ENCODE results near the gene MRPL4. TPM values are rescaled to one million over a fixed set of nuclear protein-coding genes. Genes with fewer than 3 reads are reported as not detected.
A peak's percentile ranks its signal among the peaks of the same experiment; 100 is the strongest.

MRPL4 gene
- total and polyA plus RNA-seq, 8 donors: 27.5 to 53.1 (median 37.1) TPM

GRCh38 chr19:10206226-10206885 lies 45.7 kb upstream of the MRPL4 start:
- peaks cover 0 to 5% of the 10 kb centered on the region in 2 donors for H3K9me3 ChIP-seq
- H3K4me3 ChIP-seq: no peak overlapping the region
- no peak for TF ChIP-seq CTCF (IDR thresholded peaks at IDR 0.05)
- no peaks in the 10 kb centered on the region for H3K27me3 ChIP-seq
- peak; percentile 97 for ATAC-seq
- intact Hi-C loops (cut with DNase I): no loop called here
- no peaks in the 10 kb centered on the region for H3K36me3 ChIP-seq
- peaks cover 0 to 3% of the 10 kb centered on the region in 2 donors for H3K4me1 ChIP-seq
- H3K27ac ChIP-seq: peak overlapping the region in 1 of 2 donors; percentile 62
- peak in 3 of 4 donors; percentile 73 to 80 (median 80) for DNase-seq

GRCh38 chr19:10207026-10207425 lies 45.0 kb upstream of the MRPL4 start:
- intact Hi-C loops (cut with DNase I): no loop called here
- H3K36me3 ChIP-seq: no peaks in the 10 kb centered on the region
- no peak overlapping the region for H3K4me3 ChIP-seq
- peaks cover 0 to 3% of the 10 kb centered on the region in 2 donors for H3K4me1 ChIP-seq
- DNase-seq (no peak), ATAC-seq (no peak)
- no peaks in the 10 kb centered on the region for H3K27me3 ChIP-seq
- H3K9me3 ChIP-seq: peaks cover 0 to 5% of the 10 kb centered on the region in 2 donors
- no peak for TF ChIP-seq CTCF (IDR thresholded peaks at IDR 0.05)
- H3K27ac ChIP-seq: no peak overlapping the region

- no peak for ATAC-seq
- Histone ChIP-seq H3K36me3 (no peaks in the 10 kb centered on the region), H3K4me3 (no peak overlapping the region), H3K9me3 (peaks cover 0 to 5% of the 10 kb centered on the region in 2 donors), H3K27me3 (no peaks in the 10 kb centered on the region), H3K4me1 (peaks cover 0 to 3% of the 10 kb centered on the region in 2 donors), H3K27ac (no peak overlapping the region)
- DNase-seq: no peak
- intact Hi-C loops (cut with DNase I): no loop called here
- TF ChIP-seq CTCF (IDR thresholded peaks at IDR 0.05): no peak
These were observed 42.7 kb upstream of the MRPL4 start for GRCh38 chr19:10209315-10209714.

GRCh38 chr19:10211061-10211460 lies 41.0 kb upstream of the MRPL4 start:
- no peak overlapping the region for H3K4me3 ChIP-seq
- no peak overlapping the region for H3K27ac ChIP-seq
- DNase-seq: no peak
- H3K36me3 ChIP-seq: no peaks in the 10 kb centered on the region
- H3K27me3 ChIP-seq: no peaks in the 10 kb centered on the region
- intact Hi-C loops (cut with DNase I): no loop called here
- no peak for ATAC-seq
- TF ChIP-seq CTCF (IDR thresholded peaks at IDR 0.05): no peak
- peaks cover 0 to 3% of the 10 kb centered on the region in 2 donors for H3K4me1 ChIP-seq
- H3K9me3 ChIP-seq: peaks cover 0 to 5% of the 10 kb centered on the region in 2 donors

GRCh38 chr19:10211691-10212090 lies 40.3 kb upstream of the MRPL4 start:
- TF ChIP-seq CTCF (IDR thresholded peaks at IDR 0.05): no peak
- intact Hi-C loops (cut with DNase I): no loop called here
- no peaks in the 10 kb centered on the region for H3K36me3 ChIP-seq
- peaks cover 0 to 5% of the 10 kb centered on the region in 2 donors for H3K9me3 ChIP-seq
- no peak overlapping the region for H3K27ac ChIP-seq
- no peaks in the 10 kb centered on the region for H3K27me3 ChIP-seq
- no peak overlapping the region for H3K4me3 ChIP-seq
- peaks cover 0 to 3% of the 10 kb centered on the region in 2 donors for H3K4me1 ChIP-seq
- ATAC-seq (no peak), DNase-seq (no peak)
